ENCODE results near the gene CBX8.
"Not testable (repeated sequence)": the region's sequence is repeated elsewhere in the genome, so short reads cannot be mapped to it uniquely, and the experiment has no call there.

CBX8 gene

GRCh38 chr17:79771276-79771675, 25.6 kb downstream of the CBX8 start:
- TF ChIP-seq ZNF274 (IDR thresholded peaks at IDR 0.05; ENCODE audit: low read depth, low read length): no peak
- no peak overlapping the region for H3K4me3 ChIP-seq (ENCODE audit: low read length)

DNA sequence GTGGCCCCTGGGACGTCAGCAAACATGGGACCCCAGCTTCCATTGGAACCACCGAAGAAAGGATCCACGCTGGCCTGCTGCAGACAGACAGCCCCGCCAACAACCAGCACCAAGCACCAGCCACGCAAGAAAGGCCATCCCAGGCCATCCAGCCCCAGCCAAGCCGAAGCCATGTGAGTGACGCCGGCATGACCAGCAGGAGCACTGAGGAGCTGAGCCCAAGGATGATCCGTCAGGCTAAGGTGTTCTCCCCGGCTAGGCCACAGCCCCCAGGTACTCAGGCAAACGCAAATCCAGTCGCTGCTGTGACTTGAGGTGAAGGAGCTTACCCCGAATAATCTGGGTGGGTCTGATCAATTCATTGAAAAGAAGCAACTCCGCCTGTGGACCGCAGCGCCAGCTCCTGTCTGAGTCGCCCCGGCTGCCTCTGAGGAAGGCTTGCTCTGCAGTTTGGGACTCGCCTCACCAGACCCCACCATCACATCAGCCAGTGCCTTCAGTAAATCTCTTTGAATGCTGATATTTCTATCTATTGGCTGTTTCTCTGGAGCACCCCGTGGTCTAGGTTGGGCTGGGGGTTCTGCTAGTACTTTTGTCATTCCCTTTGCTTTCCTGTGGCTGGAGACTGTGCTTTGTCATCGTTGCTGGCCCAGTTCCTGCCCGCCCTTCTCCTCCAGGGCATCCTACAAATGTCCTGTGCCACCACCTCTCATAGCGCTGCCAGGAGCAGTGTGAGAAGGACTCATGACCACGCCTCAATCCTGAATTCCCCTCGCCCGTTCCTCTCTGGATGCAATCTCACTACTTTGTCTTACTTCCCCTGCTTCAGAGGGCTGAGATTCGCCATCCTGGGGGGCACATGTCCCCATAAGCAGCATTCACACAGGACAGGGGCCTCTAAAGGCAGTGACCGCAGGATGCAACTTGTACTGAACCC, 27.0 kb downstream of the CBX8 start:
- H3K4me3 ChIP-seq (ENCODE audit: low read length): no peak overlapping the region
- TF ChIP-seq ZNF274 (IDR thresholded peaks at IDR 0.05; ENCODE audit: low read depth, low read length): no peak

DNA sequence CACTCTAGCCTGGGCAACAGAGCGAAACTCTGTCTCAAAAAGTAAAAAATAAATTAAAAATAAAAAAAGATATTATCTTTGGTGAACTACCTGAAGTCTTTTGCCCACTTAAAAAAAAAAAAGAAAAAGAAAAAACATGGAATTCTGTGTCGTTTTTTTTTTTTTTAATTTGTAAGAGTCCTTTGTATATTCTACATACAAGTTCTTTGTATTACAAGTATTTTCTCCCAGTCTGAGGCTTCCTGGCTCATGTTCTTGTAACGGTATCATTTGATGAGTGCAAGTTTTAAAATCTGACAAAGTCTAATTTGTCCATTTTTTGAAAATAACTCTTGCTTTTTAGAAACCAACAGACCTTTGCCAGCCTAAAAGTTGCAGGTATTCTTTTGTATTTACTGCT, 31.2 kb downstream of the CBX8 start:
- no peak for TF ChIP-seq ZNF274 (IDR thresholded peaks at IDR 0.05; ENCODE audit: low read depth, low read length)
- H3K4me3 ChIP-seq (ENCODE audit: low read length): no peak overlapping the region

DNA sequence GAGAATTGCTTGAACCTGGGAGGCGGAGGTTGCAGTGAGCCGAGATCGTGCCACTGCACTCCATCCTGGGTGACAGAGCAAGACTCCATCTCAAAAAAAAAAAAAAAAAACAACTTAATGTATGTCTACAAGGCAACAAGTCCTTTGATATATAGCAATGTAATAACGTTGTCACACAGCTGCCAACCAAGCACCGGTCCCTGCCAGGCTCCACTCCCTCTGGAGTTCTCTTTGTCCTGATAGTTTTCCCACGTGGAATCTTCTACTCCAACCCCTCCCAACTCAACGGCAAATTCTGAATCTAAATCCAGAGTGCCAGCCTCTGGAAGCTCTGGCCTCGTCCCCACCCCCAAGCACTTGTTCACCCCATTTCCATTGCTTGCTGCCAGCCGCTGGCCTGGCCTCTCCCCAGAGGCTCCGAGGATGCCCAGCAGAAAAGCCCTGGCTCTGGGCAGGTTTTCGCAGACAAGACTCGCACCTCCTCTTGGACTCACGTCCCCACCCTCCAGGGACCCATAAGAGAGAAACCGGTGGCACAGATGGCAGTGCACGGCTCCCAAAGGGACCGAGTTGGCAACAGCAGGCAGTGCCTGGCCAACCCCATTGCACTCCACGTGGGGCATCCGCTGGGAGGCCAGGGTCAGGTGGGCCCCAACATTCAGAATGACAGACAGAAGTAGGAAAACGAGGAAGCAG, 34.8 kb downstream of the CBX8 start:
- no peak for TF ChIP-seq ZNF274 (IDR thresholded peaks at IDR 0.05; ENCODE audit: low read depth, low read length)
- no peak overlapping the region for H3K4me3 ChIP-seq (ENCODE audit: low read length)

- TF ChIP-seq ZNF274 (IDR thresholded peaks at IDR 0.05; ENCODE audit: low read depth, low read length): no peak
- no peak overlapping the region for H3K4me3 ChIP-seq (ENCODE audit: low read length)
These were observed 36.5 kb downstream of the CBX8 start for GRCh38 chr17:79760197-79760906.

DNA sequence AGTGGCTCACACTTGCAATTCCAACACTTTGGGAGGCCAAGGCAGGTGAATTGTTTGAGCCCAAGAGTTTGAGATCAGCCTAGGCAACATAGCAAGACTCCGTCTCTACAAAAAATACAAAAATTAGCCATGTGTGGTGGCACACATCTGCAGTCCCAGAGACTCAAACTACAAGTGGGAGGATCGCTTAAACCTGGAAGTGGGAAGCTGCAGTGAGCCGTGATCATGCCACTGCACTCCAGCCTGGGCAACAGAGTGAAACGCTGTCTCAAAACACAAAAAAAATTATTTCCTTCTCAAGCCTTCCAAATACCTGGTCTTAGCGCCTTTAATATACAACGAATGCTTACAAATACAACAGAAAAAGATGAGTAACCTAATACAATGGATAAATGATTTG, 38.6 kb downstream of the CBX8 start:
- no peak for TF ChIP-seq ZNF274 (IDR thresholded peaks at IDR 0.05; ENCODE audit: low read depth, low read length)

DNA sequence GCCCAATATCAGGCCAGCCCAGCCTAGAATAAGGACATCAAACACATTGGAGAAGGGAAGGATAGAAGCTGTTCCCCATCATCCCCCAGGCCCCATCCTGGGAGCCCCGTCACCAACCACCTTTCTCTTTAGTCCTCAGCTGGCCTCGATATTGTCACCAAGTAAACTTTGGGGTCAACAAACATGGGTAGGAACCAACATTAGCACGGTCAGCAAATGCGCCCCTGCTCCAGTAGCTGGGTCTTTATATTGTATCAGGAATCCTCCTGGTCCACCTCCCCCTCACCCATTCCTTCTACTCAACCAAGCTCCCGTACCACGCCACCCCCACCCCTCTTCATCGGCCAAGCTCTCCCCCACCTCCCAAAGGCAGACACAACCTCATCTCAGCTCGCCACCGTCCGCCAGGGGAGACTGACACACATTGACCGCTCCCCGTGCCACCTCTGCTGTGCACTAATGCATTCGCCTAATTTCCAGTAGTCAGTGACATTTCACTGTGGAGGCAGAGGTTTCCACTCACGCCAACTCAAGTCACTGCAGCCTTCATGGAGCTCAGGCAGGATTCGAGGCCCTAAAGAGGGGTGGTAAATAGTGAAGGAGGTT, 39.6 kb downstream of the CBX8 start:
- TF ChIP-seq ZNF274 (IDR thresholded peaks at IDR 0.05; ENCODE audit: low read depth, low read length): no peak
- H3K4me3 ChIP-seq (ENCODE audit: low read length): no peak overlapping the region

More for the DNA sequence above, 38.6 kb downstream of the CBX8 start:
- H3K4me3 ChIP-seq (ENCODE audit: low read length): no peak overlapping the region

- TF ChIP-seq ZNF274 (IDR thresholded peaks at IDR 0.05; ENCODE audit: low read depth, low read length): no peak
- no peak overlapping the region for H3K4me3 ChIP-seq (ENCODE audit: low read length)
These were observed 41.3 kb downstream of the CBX8 start for GRCh38 chr17:79755591-79755990.

GRCh38 chr17:79754903-79755302, 42.0 kb downstream of the CBX8 start:
- H3K4me3 ChIP-seq (ENCODE audit: low read length): not testable (repeated sequence)

GRCh38 chr17:79754370-79754769, 42.5 kb downstream of the CBX8 start:
- TF ChIP-seq ZNF274 (IDR thresholded peaks at IDR 0.05; ENCODE audit: low read depth, low read length): no peak
- H3K4me3 ChIP-seq (ENCODE audit: low read length): no peak overlapping the region

DNA sequence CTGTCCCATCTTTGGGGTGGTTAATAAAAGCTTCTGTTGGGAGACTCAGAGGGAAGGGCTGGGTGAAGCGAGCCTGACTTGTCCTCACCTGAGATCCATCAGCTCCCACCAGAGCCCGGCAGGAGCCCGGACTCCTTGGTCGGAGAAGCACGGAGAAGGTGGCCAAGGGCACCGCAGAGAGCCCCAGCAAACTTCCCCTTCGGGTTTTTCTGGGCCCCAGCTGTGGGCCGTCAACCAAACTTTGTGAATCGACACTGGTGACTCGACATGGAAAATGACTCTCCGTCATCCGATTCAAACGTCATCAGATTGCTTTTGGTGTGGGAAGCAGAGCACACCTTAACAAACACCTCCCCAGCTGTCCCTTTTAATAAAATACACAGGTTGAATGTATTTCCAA, 44.7 kb downstream of the CBX8 start:
- no peak overlapping the region for H3K4me3 ChIP-seq (ENCODE audit: low read length)
- no peak for TF ChIP-seq ZNF274 (IDR thresholded peaks at IDR 0.05; ENCODE audit: low read depth, low read length)

GRCh38 chr17:79750650-79751545, 46.0 kb downstream of the CBX8 start:
- TF ChIP-seq ZNF274 (IDR thresholded peaks at IDR 0.05; ENCODE audit: low read depth, low read length): no peak
- H3K4me3 ChIP-seq (ENCODE audit: low read length): no peak overlapping the region

DNA sequence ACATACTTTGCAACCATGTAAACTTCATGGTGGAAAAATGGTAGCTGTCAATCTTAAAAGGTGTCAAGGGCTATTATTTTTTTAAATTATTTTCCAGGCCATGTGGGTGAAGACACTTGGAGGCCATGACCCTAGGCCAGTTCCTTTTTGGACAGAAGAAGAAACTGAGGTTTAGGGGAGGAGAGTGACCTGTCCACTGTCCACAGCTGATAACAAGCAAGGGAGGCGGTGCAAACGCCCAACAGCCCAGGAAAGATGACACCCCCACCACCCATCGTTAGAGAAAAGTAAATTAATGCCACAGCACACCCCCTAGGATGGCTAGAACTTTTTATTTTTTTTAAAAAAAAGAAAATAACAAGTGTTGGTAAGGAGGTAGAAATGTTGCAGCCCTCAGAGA, 46.9 kb downstream of the CBX8 start:
- no peak for TF ChIP-seq ZNF274 (IDR thresholded peaks at IDR 0.05; ENCODE audit: low read depth, low read length)
- no peak overlapping the region for H3K4me3 ChIP-seq (ENCODE audit: low read length)
